AG10803 (cell line): ENCODE measurements around the gene CAPS.
"Not testable (repeated sequence)": the region's sequence is repeated elsewhere in the genome, so short reads cannot be mapped to it uniquely, and the experiment has no call there.

Experiments used
- DNase-seq: peaks from one replicate; pipeline ENCODE4 v3.0.0; 2010; ENCODE audit warnings: low read depth
- H3K4me3 ChIP-seq: 2 replicates; pipeline ENCODE4 v1.5.1; 2011; ENCODE audit warnings: mild to moderate bottlenecking, low read length, control low read depth
- TF ChIP-seq, protein P1 (sequence below): conservative IDR thresholded peaks from 2 replicates; pipeline ENCODE4 v1.5.1; 2011; ENCODE audit warnings: mild to moderate bottlenecking, low read length, control low read depth, inconsistent platforms

The CAPS gene

DNA sequence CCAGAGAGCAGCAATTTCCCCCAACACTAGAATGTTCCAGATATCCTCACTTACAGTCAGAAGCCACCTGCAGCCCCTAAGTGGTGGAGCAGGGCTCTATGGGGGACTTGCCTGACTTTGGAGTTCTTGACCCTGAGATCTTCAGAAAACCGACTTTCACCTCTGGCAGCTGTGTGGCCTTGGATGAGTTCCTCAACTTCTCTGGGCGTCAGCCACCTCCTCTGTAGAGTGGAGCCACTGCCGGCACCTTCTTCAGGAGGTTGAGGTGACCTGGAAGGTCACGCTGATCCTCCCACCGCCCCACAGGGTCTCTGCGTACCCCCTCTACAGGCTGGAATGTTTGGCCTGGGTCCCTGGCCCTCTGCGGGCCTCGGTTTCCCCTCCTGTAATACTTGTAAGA, 36.6 kb upstream of the CAPS start:
- no peak overlapping the region for H3K4me3 ChIP-seq
- no peak for DNase-seq
- TF ChIP-seq, protein P1, sequence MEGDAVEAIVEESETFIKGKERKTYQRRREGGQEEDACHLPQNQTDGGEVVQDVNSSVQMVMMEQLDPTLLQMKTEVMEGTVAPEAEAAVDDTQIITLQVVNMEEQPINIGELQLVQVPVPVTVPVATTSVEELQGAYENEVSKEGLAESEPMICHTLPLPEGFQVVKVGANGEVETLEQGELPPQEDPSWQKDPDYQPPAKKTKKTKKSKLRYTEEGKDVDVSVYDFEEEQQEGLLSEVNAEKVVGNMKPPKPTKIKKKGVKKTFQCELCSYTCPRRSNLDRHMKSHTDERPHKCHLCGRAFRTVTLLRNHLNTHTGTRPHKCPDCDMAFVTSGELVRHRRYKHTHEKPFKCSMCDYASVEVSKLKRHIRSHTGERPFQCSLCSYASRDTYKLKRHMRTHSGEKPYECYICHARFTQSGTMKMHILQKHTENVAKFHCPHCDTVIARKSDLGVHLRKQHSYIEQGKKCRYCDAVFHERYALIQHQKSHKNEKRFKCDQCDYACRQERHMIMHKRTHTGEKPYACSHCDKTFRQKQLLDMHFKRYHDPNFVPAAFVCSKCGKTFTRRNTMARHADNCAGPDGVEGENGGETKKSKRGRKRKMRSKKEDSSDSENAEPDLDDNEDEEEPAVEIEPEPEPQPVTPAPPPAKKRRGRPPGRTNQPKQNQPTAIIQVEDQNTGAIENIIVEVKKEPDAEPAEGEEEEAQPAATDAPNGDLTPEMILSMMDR: no peak

DNA sequence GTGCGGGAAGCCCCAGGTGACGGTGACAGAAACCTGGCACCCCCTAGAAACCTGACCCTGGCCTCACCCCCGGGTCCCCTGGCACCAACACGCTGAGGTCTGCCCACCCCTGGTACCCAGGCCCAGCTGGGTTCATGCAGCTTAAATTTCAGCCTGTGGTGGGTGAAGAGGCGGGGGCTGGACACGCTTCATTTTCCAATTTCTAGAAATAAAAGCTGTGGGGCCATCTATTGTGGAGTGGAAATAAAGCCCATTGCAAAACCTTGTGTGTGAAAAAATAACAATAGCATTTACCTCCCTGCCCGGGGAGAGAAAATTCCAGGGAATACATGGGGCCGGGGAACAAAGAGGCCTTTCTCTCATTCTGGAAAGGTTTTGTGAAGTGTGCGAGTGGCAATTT, 36.2 kb upstream of the CAPS start:
- no peak overlapping the region for H3K4me3 ChIP-seq
- no peak for DNase-seq
- TF ChIP-seq, protein P1: no peak

DNA sequence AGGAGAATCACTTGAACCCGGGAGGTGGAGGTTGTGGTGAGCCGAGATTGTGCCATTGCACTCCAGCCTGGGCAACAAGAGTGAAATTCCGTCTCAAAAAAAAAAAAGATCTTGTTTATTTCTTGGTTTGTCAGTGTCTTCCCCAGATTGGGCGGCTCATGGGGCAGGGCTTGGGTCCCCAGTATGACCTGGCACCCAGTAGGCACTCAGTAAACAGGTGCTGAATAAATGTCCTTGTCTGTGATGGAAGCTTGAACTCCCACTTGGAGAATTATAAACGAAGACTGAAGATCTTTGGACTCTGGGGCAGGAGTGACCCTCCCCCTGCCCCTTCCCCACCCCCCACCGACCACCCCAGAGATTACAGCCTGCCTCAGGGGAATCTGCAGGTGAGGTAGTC, 33.9 kb upstream of the CAPS start:
- no peak for DNase-seq
- H3K4me3 ChIP-seq: no peak overlapping the region
- TF ChIP-seq, protein P1: no peak

DNA sequence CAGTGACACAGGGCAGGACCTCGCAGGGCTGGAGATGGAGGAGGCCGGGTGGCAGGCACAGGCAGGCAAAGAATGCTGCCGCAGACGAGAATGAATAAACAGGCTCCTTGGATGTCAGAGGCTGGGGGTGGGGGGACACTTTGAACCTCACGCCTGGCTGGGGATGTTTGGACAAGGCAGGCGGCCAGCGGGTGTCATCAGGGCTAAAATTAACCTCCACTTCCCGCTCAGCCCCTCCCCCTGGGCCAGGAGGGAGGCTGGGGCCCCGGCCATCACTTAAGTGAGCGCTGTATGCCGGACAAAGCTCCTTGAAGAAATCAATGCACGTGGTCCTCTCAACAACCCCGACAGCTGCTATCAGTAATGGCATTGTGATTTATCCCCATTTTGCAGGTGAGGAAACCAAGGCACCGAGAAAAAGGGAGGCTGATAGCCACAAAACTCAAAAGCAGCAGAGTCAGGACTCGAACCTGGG, 33.4 kb upstream of the CAPS start:
- H3K4me3 ChIP-seq: no peak overlapping the region
- TF ChIP-seq, protein P1: no peak
- DNase-seq: peak; percentile 88

DNA sequence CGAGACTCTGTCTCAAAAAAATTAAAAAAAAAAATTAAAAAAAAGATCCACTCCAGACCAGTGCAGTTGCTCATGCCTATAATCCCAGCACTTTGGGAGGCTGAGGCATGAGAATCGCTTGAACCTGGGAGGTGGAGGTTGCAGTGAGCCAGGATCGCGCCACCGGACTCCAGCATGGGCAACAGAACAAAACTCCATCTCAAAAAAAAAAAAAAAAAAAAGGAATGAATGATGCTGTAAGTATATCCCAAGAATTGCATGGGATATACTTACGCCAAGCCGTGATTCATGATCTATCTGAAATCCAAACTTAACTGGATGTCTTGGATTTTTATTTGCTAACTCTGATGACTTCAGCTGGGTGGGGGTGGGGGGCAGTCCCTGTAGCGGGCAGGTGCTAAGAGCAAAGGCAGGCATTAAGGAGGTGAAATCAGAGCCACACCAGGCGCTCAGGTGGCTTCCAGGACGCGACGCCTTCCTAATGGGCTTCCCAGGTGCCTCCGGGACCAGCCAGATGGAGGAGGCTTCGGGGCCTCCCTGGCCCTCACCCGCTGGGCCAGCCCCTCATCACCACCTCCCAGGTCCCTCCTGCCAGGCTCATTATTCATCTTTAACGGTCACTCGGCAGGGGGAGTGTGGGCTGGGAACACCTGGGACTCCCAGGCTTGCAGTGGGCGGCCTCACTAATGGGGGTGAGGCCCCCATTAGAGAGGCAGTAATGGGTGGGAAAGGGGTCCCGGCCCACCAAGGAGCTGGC, 32.3 kb upstream of the CAPS start:
- no peak for DNase-seq
- H3K4me3 ChIP-seq: no peak overlapping the region
- TF ChIP-seq, protein P1: no peak

DNA sequence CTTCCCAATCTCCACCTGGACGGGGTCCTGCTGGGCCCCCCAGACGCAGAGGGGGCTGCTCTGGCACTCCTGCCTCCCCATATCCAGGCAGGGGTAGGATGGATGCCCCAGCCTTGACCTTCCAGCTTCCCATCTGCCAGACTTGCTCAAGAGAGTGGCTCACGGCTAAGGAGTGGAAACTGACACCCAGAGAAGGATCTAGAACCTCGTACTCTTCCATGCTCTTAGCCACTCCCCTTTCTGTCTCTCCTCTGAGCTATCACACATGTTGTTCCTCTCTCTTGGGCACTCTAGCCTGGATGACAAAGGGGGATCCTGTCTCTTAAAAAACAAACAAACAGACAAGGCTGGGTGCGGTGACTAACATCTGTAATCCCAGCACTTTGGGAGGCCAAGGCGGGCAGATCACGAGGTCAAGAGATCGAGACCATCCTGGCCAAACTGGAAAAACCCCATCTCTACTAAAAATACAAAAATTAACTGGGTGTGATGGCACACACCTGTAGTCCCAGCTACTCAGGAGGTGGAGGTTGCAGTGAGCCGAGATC, 31.6 kb upstream of the CAPS start:
- no peak for DNase-seq
- TF ChIP-seq, protein P1: no peak
- H3K4me3 ChIP-seq: no peak overlapping the region

DNA sequence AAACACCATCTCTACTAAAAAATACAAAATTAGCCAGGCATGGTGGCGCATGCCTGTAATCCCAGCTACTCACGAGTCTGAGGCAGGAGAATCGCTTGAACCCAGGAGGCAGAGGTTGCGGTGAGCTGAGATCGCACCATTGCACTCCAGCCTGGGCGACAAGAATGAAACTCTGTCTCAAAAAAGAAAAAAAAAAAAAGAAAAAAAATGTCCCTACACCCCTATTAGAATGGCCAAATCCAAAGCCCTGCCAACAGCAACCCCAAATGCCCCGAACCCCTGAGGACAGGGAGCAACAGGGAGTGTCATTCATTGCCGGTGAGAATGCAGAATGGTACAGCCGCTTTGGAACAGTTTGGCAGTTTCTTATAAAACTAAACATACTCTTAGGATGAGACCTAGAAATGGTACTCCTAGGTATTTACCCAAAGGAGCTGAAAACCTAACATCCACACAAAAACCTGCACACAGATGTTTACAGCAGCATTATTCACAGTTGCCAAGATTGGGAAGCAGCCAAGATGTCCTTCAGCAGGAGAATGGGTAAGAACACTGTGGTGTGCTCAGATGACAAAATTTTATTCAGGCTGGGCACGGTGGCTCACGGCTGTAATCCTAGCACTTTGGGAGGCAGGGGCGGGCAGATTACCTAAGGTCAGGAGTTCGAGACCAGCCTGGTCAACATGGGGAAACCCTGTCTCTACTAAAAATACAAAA, 30.7 kb upstream of the CAPS start:
- not testable (repeated sequence) for H3K4me3 ChIP-seq
- peak; percentile 23 for DNase-seq

DNA sequence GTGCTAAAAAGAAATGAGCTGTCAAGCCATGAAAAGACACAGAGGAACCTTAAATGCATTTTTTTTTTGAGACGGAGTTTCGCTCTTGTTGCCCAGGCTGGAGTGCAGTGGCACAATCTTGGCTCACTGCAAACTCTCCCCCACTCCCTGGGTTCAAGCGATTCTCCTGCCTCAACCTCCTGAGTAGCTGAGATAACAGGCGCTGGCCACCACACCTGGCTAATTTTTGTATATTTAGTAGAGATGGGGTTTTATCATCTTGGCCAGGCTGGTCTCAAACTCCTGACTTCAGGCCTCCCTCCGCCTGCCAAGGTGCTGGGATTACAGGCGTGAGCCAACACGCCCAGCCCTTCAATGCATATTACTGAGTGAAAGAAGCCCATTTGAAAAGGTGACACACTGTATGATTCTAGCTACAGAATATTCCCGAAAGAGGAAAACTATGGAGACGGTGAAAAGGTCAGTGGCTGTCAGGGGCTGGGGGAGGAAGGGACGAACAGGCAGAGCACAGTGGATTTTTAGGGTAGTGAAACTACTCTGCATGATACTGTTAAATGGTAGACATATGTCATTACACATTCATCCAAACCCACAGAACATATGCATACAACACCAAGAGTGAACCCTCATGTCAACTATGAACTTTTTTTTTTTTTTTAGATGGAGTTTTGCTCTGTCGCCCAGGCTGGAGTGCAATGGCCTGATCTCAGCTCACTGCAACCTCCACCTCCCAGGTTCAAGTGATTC, 29.8 kb upstream of the CAPS start:
- H3K4me3 ChIP-seq, DNase-seq: not testable (repeated sequence)
